SKM-1 treated with dmso at 0.1 percent for 144 hours (cell line): ENCODE results near the gene EIF1B.

Source experiments
- DNase-seq: peaks from one replicate; lab custom pipeline; 2025; ENCODE audit not compliant: unreplicated experiment; lab: John Stamatoyannopoulos, UW

The EIF1B gene

DNA sequence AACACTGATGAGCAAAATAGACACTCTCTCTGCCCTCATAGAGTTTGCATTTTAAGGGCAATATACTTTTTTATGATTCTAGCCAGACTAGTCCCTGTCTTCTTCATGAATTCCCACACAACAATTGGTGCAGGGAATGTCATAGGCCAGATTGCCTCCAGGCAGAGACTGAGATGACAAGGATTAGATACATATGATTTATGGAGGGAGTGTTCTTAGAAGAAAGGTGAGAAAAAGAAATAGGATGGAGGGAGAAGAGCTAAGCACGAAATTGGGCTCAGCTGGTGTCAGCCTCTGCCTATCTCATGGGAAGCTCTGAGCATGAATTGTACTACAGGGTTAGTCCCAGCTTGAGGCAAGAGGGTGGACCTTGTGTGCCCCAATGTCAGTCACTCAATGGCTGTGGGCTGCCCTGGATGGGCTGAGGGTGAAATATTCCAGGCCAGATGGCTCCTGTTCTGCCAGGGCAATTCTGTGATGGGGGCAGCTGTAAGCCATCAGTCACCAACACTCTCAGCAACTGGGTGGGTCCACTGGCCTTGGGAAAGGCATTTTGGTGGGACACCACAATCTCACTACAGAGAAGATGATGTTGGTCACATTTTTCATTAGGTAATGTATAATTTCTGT is 31.1 kb downstream of the EIF1B start:
- no peak for DNase-seq

DNA sequence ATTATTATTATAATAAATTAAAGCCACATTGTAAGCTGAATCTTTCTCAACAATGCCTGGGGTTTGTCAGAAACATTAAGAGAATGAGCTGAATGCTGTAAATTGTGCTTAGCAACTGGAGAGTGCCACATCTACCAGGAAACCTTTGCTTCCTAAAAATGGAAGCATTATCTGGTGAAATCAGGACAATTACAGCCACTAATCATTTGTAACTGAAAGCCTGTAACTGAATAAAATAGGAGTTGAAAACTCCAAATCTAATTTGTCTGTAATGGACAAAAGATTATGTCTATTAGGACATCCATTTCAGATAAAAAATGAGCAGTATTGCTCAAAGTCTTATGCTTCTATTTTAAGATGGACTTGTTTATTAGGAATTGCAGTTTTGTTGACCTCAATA is 32.2 kb downstream of the EIF1B start:
- no peak for DNase-seq

DNA sequence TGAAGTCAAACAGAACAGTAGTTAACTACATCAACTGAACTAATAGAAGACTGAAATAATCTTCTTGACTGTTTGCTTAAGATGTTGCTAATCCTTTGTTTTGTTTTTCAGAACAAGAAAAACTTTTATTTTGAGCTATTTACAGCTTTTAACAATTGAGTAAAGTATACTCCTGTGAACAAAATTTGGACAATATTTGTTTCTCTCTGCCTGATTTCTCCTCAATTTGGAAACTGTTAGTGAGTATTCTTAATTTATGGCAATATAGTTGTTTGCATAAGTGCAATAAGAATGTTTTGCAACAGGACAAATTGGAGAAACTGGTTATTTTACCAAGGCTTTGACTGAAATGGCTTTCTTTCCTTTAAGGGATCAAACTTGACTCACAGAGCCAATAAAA is 41.0 kb downstream of the EIF1B start:
- DNase-seq: no peak

GRCh38 chr3:40355410-40355809 is 45.9 kb downstream of the EIF1B start:
- DNase-seq: no peak

- no peak for DNase-seq
Measured at GRCh38 chr3:40358454-40358853, 48.9 kb downstream of the EIF1B start.
